Keratinocyte (primary cell): ENCODE measurements around the gene KBTBD12. TPM values are rescaled to one million over a fixed set of nuclear protein-coding genes. Genes with fewer than 3 reads are reported as not detected.

ENCODE experiments used
- DNase-seq: peaks from one replicate; pipeline ENCODE4 v3.0.0-alpha.2; 2011; ENCODE audit warnings: low read depth, missing footprints, low spot score
- FAIRE-seq: peaks from 2 replicates; lab custom pipeline; 2011; peaks lifted over from hg19 to GRCh38; lab: Jason Lieb, UNC
- H2AFZ ChIP-seq: 2 replicates; pipeline ENCODE4 v1.6.0; 2012; ENCODE audit warnings: low read length, control low read depth, inconsistent platforms; ENCODE audit not compliant: control insufficient read depth
- H3K27ac ChIP-seq: 2 replicates; pipeline ENCODE4 v1.5.1; 2011; ENCODE audit warnings: low read length; ENCODE audit not compliant: control insufficient read depth, insufficient read depth
- H3K27me3 ChIP-seq: 3 replicates; pipeline ENCODE4 v1.6.0; 2011; ENCODE audit warnings: low read length; ENCODE audit not compliant: control insufficient read depth, insufficient read depth; ENCODE audit errors: extremely low read depth
- H3K36me3 ChIP-seq, 2 experiments: 2 replicates in 1 of 2; 3 replicates in 1 of 2; pipeline ENCODE4 v1.5.1; 2011; ENCODE audit warnings: low read length in 2 of 2, mild to moderate bottlenecking in 1 of 2; ENCODE audit not compliant: control insufficient read depth in 2 of 2, insufficient read depth in 2 of 2; ENCODE audit errors: extremely low read depth in 1 of 2
- H3K4me1 ChIP-seq: 3 replicates; pipeline ENCODE4 v1.5.1; 2011; ENCODE audit warnings: low read length; ENCODE audit not compliant: control insufficient read depth, insufficient read depth; ENCODE audit errors: extremely low read depth
- H3K4me2 ChIP-seq: 3 replicates; pipeline ENCODE4 v1.6.0; 2011; ENCODE audit warnings: low read depth, low read length; ENCODE audit not compliant: control insufficient read depth, insufficient read depth; ENCODE audit errors: extremely low read depth
- H3K4me3 ChIP-seq, 3 experiments: fragments of 200-600 bp in 1 of 3; sonication (generic) in 1 of 3; 2 replicates in 2 of 3; 3 replicates in 1 of 3; pipeline ENCODE4 v1.5.1; 2011 to 2016; ENCODE audit warnings: low read length in 3 of 3, mild to moderate bottlenecking in 3 of 3, control low read depth in 2 of 3, inconsistent platforms in 1 of 3, low read depth in 1 of 3, mixed read lengths in 1 of 3, mixed run types in 1 of 3, moderate library complexity in 1 of 3; ENCODE audit not compliant: control insufficient read depth in 2 of 3, insufficient read depth in 2 of 3; ENCODE audit errors: extremely low read depth in 1 of 3
- H3K79me2 ChIP-seq: 2 replicates; pipeline ENCODE4 v1.6.0; 2012; ENCODE audit warnings: low read length; ENCODE audit not compliant: control insufficient read depth, insufficient read depth
- H3K9ac ChIP-seq: 3 replicates; pipeline ENCODE4 v1.6.0; 2011; ENCODE audit warnings: low read length; ENCODE audit not compliant: control insufficient read depth, insufficient read depth; ENCODE audit errors: extremely low read depth
- H3K9me1 ChIP-seq: 3 replicates; pipeline ENCODE4 v1.6.0; 2011; ENCODE audit warnings: low read length; ENCODE audit not compliant: control insufficient read depth, insufficient read depth; ENCODE audit errors: extremely low read depth
- H3K9me3 ChIP-seq: 2 replicates; pipeline ENCODE4 v1.5.1; 2012; ENCODE audit warnings: low read depth, low read length; ENCODE audit not compliant: control insufficient read depth
- H4K20me1 ChIP-seq: 3 replicates; pipeline ENCODE4 v1.6.0; 2011; ENCODE audit warnings: low read length; ENCODE audit not compliant: control insufficient read depth, insufficient read depth; ENCODE audit errors: extremely low read depth
- CTCF ChIP-seq, 3 experiments: IDR thresholded peaks in 1 of 3; conservative IDR thresholded peaks in 1 of 3; optimal IDR thresholded peaks in 1 of 3; 2 replicates in 2 of 3; 3 replicates in 1 of 3; pipeline versions ENCODE3 to v1.5.1; 2011; ENCODE audit warnings: low read length in 3 of 3, mild to moderate bottlenecking in 3 of 3, moderate library complexity in 2 of 3, control low read depth in 1 of 3, inconsistent platforms in 1 of 3; ENCODE audit not compliant: insufficient read depth in 2 of 3; ENCODE audit errors: extremely low read depth in 1 of 3
- EZH2 ChIP-seq: IDR thresholded peaks from one replicate; pipeline ENCODE4 v1.6.1; 2012; ENCODE audit warnings: inconsistent platforms, mild to moderate bottlenecking, low read length, moderate library complexity
- dilution Hi-C: fragments of 300-500 bp; cut with MboI; formaldehyde crosslinking; loops from one replicate; pipeline ENCODE4 v1.7.0; 2020; ENCODE audit warnings: low sequenced_read_pairs; ENCODE audit not compliant: extremely low pct_ligation_motif_present
- polyA plus RNA-seq, 5 experiments: library from polyadenylated mRNA; depleted of rRNA in 3 of 5; stranded (reverse) in 3 of 5; stranded (forward) in 1 of 5; unstranded in 1 of 5; fragments of >200 nt; gene quantifications; 1 replicate in 1 of 5; 2 replicates in 3 of 5; 3 replicates in 1 of 5; pipeline versions ENCODE4 v1.2.1 to v1.2.3, GENCODE V29; 2011 to 2012; ENCODE audit warnings: missing spikeins in 2 of 5, low read depth in 1 of 5, low replicate concordance in 1 of 5

Gene KBTBD12
- polyA plus RNA-seq, 1 donor (not counting 4 experiments of a cell fraction or from before 2014, with no cell fraction given) = not detected

- dilution Hi-C loops = no loop called here
- H3K9me1 ChIP-seq = no peaks in the 10 kb centered on the region
- H3K4me2 ChIP-seq = no peak overlapping the region
- H2AFZ ChIP-seq = no peak overlapping the region
- H3K9ac ChIP-seq = no peak overlapping the region
- H3K4me1 ChIP-seq = no peaks in the 10 kb centered on the region
- FAIRE-seq (no peak), DNase-seq (no peak)
- TF ChIP-seq EZH2 (no peak), CTCF (optimal IDR thresholded peaks at IDR 0.05 in 1 of 3, IDR thresholded peaks at IDR 0.05 in 1 of 3, conservative IDR thresholded peaks at IDR 0.05 in 1 of 3; ENCODE audit: extremely low read depth in 1 of 3, insufficient read depth in 2 of 3, low read length in 3 of 3) (no peak)
- no peak overlapping the region for H3K27ac ChIP-seq
- H3K4me3 ChIP-seq = no peak overlapping the region
- H4K20me1 ChIP-seq = no peaks in the 10 kb centered on the region
- no peaks in the 10 kb centered on the region for H3K9me3 ChIP-seq
- no peaks in the 10 kb centered on the region for H3K36me3 ChIP-seq
- H3K79me2 ChIP-seq = no peaks in the 10 kb centered on the region
- peaks cover 7% of the 10 kb centered on the region for H3K27me3 ChIP-seq
Measured at GRCh38 chr3:127899766-127900165, 15.3 kb upstream of the KBTBD12 start.

GRCh38 chr3:127900536-127900935 lies 14.5 kb upstream of the KBTBD12 start:
- dilution Hi-C loops = no loop called here
- no peaks in the 10 kb centered on the region for H3K9me1 ChIP-seq
- H3K36me3 ChIP-seq = no peaks in the 10 kb centered on the region
- H3K4me2 ChIP-seq = no peak overlapping the region
- FAIRE-seq = no peak
- no peak overlapping the region for H3K27ac ChIP-seq
- H3K9me3 ChIP-seq = no peaks in the 10 kb centered on the region
- no peak overlapping the region for H3K9ac ChIP-seq
- H4K20me1 ChIP-seq = no peaks in the 10 kb centered on the region
- no peak overlapping the region for H3K4me3 ChIP-seq
- no peak for DNase-seq
- no peaks in the 10 kb centered on the region for H3K79me2 ChIP-seq
- H3K4me1 ChIP-seq = no peaks in the 10 kb centered on the region
- no peak for TF ChIP-seq EZH2
- peaks cover 7% of the 10 kb centered on the region for H3K27me3 ChIP-seq
- no peak overlapping the region for H2AFZ ChIP-seq

GRCh38 chr3:127902486-127902885 lies 12.5 kb upstream of the KBTBD12 start:
- Histone ChIP-seq H3K4me3 (no peak overlapping the region), H3K79me2 (no peaks in the 10 kb centered on the region), H4K20me1 (no peaks in the 10 kb centered on the region), H3K9me1 (no peaks in the 10 kb centered on the region), H3K27ac (no peak overlapping the region), H3K9ac (no peak overlapping the region), H2AFZ (no peak overlapping the region), H3K4me1 (no peaks in the 10 kb centered on the region), H3K36me3 (no peaks in the 10 kb centered on the region), H3K27me3 (peaks cover 7% of the 10 kb centered on the region), H3K4me2 (no peak overlapping the region), H3K9me3 (no peaks in the 10 kb centered on the region)
- TF ChIP-seq CTCF (optimal IDR thresholded peaks at IDR 0.05 in 1 of 3, IDR thresholded peaks at IDR 0.05 in 1 of 3, conservative IDR thresholded peaks at IDR 0.05 in 1 of 3; ENCODE audit: extremely low read depth in 1 of 3, insufficient read depth in 2 of 3, low read length in 3 of 3) = no peak
- no peak for TF ChIP-seq EZH2
- FAIRE-seq (no peak), DNase-seq (no peak)
- dilution Hi-C loops = no loop called here
